ENCODE results near the gene ADD2. TPM values are rescaled to one million over a fixed set of nuclear protein-coding genes. Genes with fewer than 3 reads are reported as not detected.

ADD2 gene
- total and polyA plus RNA-seq, 4 donors, result 0.08 to 156 (median 0.16) TPM; not detected in 1

DNA sequence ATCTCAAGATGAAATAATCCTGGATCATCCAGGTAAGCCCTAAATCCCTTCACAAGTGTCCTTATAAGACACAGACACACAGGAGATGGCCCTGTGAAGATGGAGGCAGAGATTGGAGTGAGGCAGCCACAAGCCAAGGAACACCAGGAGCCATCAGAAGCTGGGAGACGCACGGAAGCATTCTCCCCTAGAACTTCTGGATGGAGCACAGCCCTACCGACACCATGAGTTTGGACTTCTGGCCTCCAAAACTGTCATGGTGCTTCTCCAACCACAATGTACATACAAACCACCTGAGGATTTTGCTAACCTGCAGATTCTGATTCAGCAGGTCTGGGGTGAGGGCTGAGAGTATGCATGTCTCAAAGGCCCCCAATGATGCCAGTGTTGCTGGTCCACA is 42.5 kb downstream of the ADD2 start:
- no peak overlapping the region for H3K27ac ChIP-seq (ENCODE audit: low read depth in 1 of 2, low read length in 2 of 2)
- no peak for DNase-seq (ENCODE audit: low spot score)
- H3K9me3 ChIP-seq (ENCODE audit: control insufficient read depth in 4 of 4, low read length in 3 of 4), result no peaks in the 10 kb centered on the region
- H3K4me1 ChIP-seq (ENCODE audit: control insufficient read depth in 4 of 4, insufficient read depth in 4 of 4, low read length in 3 of 4), result no peaks in the 10 kb centered on the region
- no peak overlapping the region for H3K4me3 ChIP-seq (ENCODE audit: low read depth in 1 of 3, low read length in 3 of 3)
- WGBS, result 94% methylated on average over 3 of the region's 3 CpGs
- H3K36me3 ChIP-seq (ENCODE audit: control insufficient read depth in 4 of 4, insufficient read depth in 3 of 4, low read depth in 1 of 4, low read length in 3 of 4), result no peaks in the 10 kb centered on the region
- TF ChIP-seq, protein P1, sequence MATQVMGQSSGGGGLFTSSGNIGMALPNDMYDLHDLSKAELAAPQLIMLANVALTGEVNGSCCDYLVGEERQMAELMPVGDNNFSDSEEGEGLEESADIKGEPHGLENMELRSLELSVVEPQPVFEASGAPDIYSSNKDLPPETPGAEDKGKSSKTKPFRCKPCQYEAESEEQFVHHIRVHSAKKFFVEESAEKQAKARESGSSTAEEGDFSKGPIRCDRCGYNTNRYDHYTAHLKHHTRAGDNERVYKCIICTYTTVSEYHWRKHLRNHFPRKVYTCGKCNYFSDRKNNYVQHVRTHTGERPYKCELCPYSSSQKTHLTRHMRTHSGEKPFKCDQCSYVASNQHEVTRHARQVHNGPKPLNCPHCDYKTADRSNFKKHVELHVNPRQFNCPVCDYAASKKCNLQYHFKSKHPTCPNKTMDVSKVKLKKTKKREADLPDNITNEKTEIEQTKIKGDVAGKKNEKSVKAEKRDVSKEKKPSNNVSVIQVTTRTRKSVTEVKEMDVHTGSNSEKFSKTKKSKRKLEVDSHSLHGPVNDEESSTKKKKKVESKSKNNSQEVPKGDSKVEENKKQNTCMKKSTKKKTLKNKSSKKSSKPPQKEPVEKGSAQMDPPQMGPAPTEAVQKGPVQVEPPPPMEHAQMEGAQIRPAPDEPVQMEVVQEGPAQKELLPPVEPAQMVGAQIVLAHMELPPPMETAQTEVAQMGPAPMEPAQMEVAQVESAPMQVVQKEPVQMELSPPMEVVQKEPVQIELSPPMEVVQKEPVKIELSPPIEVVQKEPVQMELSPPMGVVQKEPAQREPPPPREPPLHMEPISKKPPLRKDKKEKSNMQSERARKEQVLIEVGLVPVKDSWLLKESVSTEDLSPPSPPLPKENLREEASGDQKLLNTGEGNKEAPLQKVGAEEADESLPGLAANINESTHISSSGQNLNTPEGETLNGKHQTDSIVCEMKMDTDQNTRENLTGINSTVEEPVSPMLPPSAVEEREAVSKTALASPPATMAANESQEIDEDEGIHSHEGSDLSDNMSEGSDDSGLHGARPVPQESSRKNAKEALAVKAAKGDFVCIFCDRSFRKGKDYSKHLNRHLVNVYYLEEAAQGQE (IDR thresholded peaks at IDR 0.05), result no peak
- TF ChIP-seq, protein P2, sequence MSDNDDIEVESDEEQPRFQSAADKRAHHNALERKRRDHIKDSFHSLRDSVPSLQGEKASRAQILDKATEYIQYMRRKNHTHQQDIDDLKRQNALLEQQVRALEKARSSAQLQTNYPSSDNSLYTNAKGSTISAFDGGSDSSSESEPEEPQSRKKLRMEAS (IDR thresholded peaks at IDR 0.05), result no peak
- TF ChIP-seq HNF4A (conservative IDR thresholded peaks at IDR 0.05) (no peak), TAF1 (conservative IDR thresholded peaks at IDR 0.05) (no peak), GABPA (IDR thresholded peaks at IDR 0.05 in 1 of 2, conservative IDR thresholded peaks at IDR 0.05 in 1 of 2) (no peak), FOXA1 (IDR thresholded peaks at IDR 0.05) (no peak), RXRA (IDR thresholded peaks at IDR 0.05) (no peak), SP1 (IDR thresholded peaks at IDR 0.05) (no peak), EGR1 (IDR thresholded peaks at IDR 0.05; ENCODE audit: low read depth in 2 of 2) (no peak), NR2F2 (IDR thresholded peaks at IDR 0.05) (no peak), YY1 (IDR thresholded peaks at IDR 0.05) (no peak)
- TF ChIP-seq, protein P3, sequence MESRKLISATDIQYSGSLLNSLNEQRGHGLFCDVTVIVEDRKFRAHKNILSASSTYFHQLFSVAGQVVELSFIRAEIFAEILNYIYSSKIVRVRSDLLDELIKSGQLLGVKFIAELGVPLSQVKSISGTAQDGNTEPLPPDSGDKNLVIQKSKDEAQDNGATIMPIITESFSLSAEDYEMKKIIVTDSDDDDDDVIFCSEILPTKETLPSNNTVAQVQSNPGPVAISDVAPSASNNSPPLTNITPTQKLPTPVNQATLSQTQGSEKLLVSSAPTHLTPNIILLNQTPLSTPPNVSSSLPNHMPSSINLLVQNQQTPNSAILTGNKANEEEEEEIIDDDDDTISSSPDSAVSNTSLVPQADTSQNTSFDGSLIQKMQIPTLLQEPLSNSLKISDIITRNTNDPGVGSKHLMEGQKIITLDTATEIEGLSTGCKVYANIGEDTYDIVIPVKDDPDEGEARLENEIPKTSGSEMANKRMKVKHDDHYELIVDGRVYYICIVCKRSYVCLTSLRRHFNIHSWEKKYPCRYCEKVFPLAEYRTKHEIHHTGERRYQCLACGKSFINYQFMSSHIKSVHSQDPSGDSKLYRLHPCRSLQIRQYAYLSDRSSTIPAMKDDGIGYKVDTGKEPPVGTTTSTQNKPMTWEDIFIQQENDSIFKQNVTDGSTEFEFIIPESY (IDR thresholded peaks at IDR 0.05), result no peak
- TF ChIP-seq, protein P4, sequence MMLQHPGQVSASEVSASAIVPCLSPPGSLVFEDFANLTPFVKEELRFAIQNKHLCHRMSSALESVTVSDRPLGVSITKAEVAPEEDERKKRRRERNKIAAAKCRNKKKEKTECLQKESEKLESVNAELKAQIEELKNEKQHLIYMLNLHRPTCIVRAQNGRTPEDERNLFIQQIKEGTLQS (IDR thresholded peaks at IDR 0.05), result no peak
- TF ChIP-seq, protein P5, sequence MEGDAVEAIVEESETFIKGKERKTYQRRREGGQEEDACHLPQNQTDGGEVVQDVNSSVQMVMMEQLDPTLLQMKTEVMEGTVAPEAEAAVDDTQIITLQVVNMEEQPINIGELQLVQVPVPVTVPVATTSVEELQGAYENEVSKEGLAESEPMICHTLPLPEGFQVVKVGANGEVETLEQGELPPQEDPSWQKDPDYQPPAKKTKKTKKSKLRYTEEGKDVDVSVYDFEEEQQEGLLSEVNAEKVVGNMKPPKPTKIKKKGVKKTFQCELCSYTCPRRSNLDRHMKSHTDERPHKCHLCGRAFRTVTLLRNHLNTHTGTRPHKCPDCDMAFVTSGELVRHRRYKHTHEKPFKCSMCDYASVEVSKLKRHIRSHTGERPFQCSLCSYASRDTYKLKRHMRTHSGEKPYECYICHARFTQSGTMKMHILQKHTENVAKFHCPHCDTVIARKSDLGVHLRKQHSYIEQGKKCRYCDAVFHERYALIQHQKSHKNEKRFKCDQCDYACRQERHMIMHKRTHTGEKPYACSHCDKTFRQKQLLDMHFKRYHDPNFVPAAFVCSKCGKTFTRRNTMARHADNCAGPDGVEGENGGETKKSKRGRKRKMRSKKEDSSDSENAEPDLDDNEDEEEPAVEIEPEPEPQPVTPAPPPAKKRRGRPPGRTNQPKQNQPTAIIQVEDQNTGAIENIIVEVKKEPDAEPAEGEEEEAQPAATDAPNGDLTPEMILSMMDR (IDR thresholded peaks at IDR 0.05; ENCODE audit: low read depth, low read length, missing input control), result no peak
- H3K9ac ChIP-seq (ENCODE audit: low read depth in 1 of 2, low read length in 2 of 2), result no peak overlapping the region
- peaks cover 0 to 5% (median 1%) of the 10 kb centered on the region in 4 donors for H3K27me3 ChIP-seq (ENCODE audit: control insufficient read depth in 4 of 4, insufficient read depth in 4 of 4, low read length in 3 of 4)

DNA sequence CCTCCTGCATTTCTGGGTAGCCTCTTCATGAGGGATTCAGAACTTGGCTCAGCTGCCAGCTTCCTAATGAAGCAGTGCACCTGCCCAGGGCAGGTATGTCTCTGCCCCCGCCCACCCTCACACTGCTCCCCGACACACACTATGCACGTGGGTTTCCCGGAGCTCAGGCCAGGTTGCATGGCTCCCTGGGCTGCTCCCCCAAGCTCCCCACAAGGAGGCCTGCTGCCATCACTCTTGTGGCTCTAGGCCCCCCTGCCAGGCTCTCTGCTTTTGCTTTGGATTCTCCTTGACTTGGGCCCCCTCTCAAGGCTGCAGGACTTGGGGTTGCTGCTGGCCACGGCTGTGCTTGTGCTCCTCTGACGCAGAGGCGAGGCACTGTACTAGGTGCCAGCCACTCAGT is 43.6 kb downstream of the ADD2 start:
- Histone ChIP-seq H3K27me3 (ENCODE audit: control insufficient read depth in 4 of 4, insufficient read depth in 4 of 4, low read length in 3 of 4) (peaks cover 0 to 6% (median 2%) of the 10 kb centered on the region in 4 donors), H3K4me1 (ENCODE audit: control insufficient read depth in 4 of 4, insufficient read depth in 4 of 4, low read length in 3 of 4) (no peaks in the 10 kb centered on the region), H3K36me3 (ENCODE audit: control insufficient read depth in 4 of 4, insufficient read depth in 3 of 4, low read depth in 1 of 4, low read length in 3 of 4) (no peaks in the 10 kb centered on the region), H3K9ac (ENCODE audit: low read depth in 1 of 2, low read length in 2 of 2) (no peak overlapping the region), H3K27ac (ENCODE audit: low read depth in 1 of 2, low read length in 2 of 2) (no peak overlapping the region), H3K9me3 (ENCODE audit: control insufficient read depth in 4 of 4, low read length in 3 of 4) (no peaks in the 10 kb centered on the region), H3K4me3 (ENCODE audit: low read depth in 1 of 3, low read length in 3 of 3) (no peak overlapping the region)
- TF ChIP-seq YY1 (IDR thresholded peaks at IDR 0.05), result no peak
- TF ChIP-seq NR2F2 (IDR thresholded peaks at IDR 0.05), result no peak
- TF ChIP-seq, protein P3 (IDR thresholded peaks at IDR 0.05), result no peak
- no peak for TF ChIP-seq RAD21 (IDR thresholded peaks at IDR 0.05)
- no peak for TF ChIP-seq FOXA1 (IDR thresholded peaks at IDR 0.05)
- TF ChIP-seq, protein P2 (IDR thresholded peaks at IDR 0.05), result no peak
- TF ChIP-seq FOXA2 (IDR thresholded peaks at IDR 0.05), result no peak
- TF ChIP-seq JUND (IDR thresholded peaks at IDR 0.05), result no peak
- WGBS, result 94% methylated on average over 7 of the region's 7 CpGs
- no peak for DNase-seq (ENCODE audit: low spot score)

Data from liver (tissue), 9 donors.